ENCODE measurements around the gene SLC25A53.

DNA sequence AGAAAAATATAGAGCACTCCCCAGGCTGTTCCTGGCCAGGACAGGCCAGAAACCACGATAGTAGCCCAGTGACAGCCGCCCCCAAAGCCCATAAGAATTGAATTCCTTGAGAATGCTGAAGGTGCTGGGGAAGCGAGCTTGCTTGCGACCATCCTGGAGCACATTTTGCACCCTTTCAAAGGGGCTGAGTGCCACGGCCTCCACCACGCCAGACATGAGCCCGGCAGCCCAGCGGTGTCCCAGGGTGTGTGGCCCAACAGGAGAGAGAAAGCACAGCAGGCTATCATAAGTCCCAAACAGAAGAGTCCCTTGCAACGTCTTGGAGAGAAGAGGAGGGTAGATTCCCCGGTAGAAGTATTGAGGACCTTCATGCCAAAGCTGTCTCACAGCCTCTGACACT lies 52.1 kb downstream of the SLC25A53 start:
- TF ChIP-seq EP300 (IDR thresholded peaks at IDR 0.05; ENCODE audit: low read depth) = no peak
- TF ChIP-seq, protein P1, sequence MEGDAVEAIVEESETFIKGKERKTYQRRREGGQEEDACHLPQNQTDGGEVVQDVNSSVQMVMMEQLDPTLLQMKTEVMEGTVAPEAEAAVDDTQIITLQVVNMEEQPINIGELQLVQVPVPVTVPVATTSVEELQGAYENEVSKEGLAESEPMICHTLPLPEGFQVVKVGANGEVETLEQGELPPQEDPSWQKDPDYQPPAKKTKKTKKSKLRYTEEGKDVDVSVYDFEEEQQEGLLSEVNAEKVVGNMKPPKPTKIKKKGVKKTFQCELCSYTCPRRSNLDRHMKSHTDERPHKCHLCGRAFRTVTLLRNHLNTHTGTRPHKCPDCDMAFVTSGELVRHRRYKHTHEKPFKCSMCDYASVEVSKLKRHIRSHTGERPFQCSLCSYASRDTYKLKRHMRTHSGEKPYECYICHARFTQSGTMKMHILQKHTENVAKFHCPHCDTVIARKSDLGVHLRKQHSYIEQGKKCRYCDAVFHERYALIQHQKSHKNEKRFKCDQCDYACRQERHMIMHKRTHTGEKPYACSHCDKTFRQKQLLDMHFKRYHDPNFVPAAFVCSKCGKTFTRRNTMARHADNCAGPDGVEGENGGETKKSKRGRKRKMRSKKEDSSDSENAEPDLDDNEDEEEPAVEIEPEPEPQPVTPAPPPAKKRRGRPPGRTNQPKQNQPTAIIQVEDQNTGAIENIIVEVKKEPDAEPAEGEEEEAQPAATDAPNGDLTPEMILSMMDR (IDR thresholded peaks at IDR 0.05) = no peak

All from transverse colon (tissue), 3 donors.